Frontal cortex (tissue), 4 donors: ENCODE measurements around the gene TENT4A. TPM values are rescaled to one million over a fixed set of nuclear protein-coding genes. Genes with fewer than 3 reads are reported as not detected.

Experiments used
- DNase-seq, 2 donors: peaks; one replicate each; pipeline ENCODE4 v3.0.0; 2012; ENCODE audit warnings: low spot score in 2 of 2
- FAIRE-seq: peaks from 2 replicates; lab custom pipeline; 2012; peaks lifted over from hg19 to GRCh38; lab: Jason Lieb, UNC
- total RNA-seq: library from RNA; depleted of rRNA; stranded (reverse); fragments of >200 nt; gene quantifications from one replicate; pipeline ENCODE4 v1.2.3, GENCODE V29; 2014
- donor health status: control.
- donor health status: control.
- donor health status: control.

Gene TENT4A
- total RNA-seq, 1 donor from 2014 or later, result 11.0 TPM

DNA sequence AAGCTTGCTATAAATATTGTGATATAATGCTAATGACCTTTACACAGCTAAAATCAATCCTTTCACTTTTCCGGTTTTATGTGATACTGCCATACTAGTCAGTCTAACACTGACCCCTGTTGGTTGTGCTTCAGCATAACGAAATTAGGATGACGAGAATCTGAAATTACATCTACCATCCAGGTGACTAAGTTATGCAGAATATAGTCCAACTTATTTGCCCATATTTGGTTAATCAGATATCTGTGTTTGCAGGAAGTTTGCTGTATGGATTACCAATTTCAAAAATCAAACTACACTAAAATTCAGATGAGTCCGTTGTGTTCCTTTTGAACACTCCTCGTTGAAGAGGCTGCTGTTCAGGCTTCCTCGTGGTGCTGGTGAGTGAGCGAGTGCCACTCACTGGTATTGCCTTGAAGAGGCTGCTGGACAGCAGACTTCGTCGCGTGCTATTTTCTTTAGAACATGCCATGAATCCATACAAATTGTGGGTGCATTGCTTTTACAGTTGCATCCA, 32.5 kb downstream of the TENT4A start:
- FAIRE-seq, result no peak

DNA sequence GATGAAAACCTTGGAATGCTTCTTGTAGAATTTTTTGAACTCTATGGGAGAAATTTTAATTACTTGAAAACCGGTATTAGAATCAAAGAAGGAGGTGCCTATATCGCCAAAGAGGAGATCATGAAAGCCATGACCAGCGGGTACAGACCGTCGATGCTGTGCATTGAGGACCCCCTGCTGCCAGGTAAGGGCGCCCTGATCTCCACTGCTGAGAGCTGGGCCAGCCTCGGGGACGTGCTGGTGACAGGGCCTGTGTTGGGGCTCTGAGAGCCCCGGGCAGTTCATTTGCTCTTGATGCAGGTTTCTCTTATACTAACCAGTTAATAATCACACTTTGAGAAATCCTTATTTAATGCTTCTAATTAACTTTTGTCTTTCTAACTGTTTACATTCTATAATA, 33.0 kb downstream of the TENT4A start:
- DNase-seq, result no peak
- FAIRE-seq, result no peak

More for the DNA sequence above, 32.5 kb downstream of the TENT4A start:
- peak; percentile 42 to 54 for DNase-seq

DNA sequence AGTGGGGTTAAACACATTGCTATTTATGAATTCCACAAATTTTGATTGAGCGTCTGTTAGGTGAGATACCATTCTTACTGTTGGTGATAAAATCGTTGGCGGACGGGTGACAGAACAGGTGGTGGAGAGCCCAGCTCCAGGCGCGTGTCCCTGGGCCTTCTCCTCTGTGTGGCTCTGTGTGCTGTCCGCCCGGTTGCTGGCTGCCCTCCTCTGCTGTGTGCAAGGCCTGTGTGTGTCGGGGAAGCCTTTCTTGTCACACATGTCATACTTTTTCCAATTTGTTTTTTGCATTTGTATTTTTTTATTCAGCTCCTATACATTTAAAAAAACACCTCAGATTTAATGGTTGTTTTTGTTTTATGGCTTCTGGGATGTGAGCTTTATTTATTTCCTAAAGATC, 33.9 kb downstream of the TENT4A start:
- FAIRE-seq, result no peak
- DNase-seq, result no peak

DNA sequence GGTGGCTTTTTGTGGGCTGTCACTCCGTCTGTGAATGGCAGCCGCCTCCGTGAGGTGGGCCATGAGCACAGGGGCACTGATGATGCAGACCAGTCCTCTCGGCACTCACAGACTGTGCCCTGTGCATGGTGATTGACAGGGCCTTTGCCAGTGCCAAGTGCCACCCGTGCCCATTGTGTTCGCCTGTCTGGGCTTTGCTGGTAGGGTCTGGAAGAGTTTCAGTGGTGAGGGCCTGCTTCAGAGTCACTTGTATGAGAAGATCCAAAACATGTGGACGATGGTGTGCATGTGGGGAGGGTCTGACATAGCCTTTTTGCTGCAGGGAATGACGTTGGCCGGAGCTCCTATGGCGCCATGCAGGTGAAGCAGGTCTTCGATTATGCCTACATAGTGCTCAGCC, 34.9 kb downstream of the TENT4A start:
- no peak for DNase-seq

DNA sequence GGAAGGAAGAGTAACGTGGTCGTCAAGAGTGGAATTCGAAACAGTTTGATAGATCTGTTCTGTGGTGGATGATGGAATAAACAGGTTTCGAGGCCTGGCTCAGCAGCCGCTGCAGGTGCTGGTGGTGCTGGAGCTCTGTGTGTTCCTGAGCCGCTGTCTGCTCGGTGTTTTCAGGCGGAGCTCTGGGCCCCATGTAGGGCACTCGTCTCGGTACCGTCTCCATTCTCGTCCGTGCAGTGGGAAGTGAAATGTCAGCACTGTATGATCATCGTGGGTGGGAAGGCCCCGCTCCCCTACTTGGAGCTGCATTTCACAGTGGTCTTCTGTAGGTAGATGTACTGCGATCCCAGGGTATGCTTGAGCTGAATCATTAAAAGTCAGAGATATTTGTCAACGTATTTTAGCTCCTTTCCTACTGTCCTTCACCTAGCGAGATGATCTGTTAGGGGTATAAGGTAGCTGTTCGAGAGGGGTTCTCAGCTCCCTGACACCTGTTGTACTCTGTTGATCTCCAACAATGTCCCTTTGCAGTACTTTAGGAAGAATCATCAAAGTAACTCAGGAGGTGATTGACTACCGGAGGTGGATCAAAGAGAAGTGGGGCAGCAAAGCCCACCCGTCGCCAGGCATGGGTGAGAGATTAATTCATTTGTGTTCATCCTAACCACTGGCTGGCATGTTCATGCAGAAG, 35.9 kb downstream of the TENT4A start:
- FAIRE-seq (no peak), DNase-seq (no peak)

More for the DNA sequence above, 34.9 kb downstream of the TENT4A start:
- no peak for FAIRE-seq

DNA sequence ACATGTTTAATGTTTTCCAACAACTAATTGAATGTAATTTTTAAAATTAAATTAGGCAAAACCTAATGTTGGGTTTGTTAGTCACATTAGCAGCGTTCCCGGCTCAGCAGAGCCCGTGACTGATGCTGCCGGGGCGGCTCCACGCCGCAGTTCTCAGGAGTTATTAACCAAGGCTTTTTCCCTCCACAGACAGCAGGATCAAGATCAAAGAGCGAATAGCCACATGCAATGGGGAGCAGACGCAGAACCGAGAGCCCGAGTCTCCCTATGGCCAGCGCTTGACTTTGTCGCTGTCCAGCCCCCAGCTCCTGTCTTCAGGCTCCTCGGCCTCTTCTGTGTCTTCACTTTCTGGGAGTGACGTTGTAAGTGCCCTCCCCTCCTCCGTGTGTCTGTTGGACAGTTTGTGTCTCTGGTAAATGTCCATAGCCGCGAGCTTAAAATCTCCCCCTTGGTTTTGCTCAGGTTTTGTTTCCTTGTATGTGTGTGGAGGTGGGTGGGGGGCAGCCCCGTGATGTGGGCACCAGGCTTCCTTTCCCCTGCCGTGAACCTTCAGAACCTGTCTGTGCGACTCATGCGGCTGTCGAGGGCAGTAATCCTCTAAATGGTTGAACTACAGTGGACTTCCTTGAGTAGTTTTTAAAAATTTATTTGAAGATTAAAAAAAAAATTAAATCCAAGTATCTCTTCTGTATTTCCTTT, 37.1 kb downstream of the TENT4A start:
- FAIRE-seq (no peak), DNase-seq (no peak)

DNA sequence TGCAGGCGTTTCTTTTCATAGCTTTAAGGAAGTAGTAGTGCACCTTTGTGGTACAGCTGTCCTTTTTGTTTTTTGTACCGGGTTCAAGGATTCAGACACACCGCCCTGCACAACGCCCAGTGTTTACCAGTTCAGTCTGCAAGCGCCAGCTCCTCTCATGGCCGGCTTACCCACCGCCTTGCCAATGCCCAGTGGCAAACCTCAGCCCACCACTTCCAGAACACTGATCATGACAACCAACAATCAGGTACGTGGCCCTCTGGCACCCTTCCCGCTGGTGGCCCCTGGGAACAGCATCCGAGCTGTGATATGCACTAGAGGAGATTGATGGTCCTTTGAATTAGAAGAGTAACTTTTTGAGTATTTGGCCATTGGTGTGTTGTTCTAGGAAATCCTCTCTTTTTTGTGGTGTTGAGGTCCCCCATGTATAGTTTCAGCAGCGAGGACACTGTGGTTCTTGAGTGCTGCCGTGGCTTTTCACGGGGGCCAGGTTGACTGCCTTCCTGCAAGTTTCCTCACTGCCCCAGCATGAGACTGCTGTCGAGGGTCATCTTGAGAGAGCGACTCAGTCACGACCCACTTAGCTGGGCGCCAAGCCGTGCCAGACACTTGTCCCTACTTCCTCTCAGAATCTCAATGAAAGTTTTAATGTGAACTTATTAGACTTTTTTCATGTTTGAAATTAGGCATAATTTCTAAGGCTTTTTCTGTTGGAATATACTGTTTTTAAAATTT, 37.9 kb downstream of the TENT4A start:
- DNase-seq (no peak), FAIRE-seq (no peak)

DNA sequence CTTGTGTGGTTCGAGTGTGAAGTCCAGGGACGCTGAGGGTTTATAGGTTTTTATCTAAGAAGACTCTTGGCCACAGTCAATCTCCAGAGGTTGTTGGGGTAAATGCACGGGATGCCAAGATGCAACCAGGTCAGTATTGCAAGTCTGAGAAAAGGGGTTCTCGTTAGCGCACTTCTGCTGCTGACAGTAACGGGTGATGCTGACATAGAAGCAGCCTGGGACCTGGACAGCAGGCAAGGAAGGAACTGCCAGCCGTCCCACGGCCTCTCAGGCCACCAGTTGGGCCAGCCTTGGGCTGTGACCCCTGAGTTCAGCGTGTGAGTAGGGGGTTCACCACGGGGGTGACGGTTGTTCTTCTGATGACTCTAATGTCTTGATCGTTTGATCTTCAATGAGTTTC, 39.0 kb downstream of the TENT4A start:
- FAIRE-seq, result no peak

DNA sequence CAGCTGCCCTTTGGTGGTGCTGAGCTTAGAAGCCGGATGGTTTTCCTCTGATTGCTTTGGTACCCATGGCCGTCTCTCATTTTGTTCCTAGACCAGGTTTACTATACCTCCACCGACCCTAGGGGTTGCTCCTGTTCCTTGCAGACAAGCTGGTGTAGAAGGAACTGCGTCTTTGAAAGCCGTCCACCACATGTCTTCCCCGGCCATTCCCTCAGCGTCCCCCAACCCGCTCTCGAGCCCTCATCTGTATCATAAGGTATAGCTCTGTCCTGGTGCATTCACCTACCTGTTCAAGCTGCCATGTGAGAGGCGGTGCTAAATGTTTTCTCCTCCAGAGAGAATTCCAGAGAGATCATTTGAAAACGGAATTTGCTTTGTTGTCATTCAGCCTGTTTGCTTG, 39.5 kb downstream of the TENT4A start:
- FAIRE-seq, result no peak
- DNase-seq, result no peak

More for the DNA sequence above, 39.0 kb downstream of the TENT4A start:
- DNase-seq, result no peak

DNA sequence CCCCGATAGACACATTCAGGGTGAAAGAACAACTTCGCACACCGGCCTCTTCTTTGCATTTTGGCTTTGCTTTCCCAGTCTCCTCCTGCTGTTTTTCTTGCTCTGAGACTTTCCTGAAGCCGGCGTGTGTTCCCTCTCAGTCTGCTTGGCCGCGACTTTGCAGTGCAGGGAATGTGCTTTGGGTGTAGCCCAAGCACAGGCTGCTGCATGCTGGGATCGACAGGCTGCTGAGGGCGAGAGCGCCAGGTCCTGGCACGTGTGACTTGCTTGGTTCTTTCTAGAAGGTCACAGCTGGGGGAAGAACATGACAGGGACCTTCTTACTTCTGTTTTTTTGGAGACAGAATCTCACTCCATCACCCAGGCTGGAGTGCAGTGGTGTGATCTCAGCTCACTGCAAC, 40.6 kb downstream of the TENT4A start:
- no peak for FAIRE-seq
- peak in 1 of 2 donors; percentile 42 for DNase-seq

DNA sequence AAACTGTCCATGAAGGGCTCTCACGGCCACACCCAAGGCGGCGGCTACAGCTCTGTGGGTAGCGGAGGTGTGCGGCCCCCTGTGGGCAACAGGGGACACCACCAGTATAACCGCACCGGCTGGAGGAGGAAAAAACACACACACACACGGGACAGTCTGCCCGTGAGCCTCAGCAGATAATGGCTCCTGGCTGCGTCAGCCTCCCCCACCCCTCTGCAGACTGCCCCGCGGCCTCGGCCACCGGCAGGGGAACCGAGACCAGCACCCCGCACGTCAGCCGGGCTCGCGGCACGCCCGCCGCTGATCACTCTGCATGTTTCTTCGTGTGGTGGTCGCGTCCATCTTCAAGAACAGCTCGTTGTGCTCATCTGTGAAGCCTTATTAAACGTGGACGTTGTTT, 41.5 kb downstream of the TENT4A start:
- FAIRE-seq, result no peak

DNA sequence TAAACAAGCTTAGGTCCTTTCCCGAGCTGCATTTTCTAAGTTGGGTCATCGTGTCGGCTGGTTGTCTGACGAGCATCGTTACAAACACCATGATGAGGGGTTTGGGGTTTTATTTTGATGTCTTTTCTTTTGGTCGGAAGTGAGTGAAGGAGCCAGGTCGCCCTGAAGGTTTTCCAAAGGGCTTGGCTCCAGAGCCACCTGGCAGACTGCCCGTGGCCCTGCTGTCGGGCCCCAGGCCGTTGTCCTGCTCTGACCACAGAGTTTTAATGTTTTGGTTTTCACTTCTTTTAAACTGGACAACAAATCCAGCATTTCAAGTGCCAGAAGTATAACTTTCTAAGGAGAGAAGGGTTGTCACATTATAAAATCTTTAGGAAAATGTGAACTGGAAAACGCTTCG, 42.3 kb downstream of the TENT4A start:
- DNase-seq (no peak), FAIRE-seq (no peak)

More for the DNA sequence above, 41.5 kb downstream of the TENT4A start:
- no peak for DNase-seq

DNA sequence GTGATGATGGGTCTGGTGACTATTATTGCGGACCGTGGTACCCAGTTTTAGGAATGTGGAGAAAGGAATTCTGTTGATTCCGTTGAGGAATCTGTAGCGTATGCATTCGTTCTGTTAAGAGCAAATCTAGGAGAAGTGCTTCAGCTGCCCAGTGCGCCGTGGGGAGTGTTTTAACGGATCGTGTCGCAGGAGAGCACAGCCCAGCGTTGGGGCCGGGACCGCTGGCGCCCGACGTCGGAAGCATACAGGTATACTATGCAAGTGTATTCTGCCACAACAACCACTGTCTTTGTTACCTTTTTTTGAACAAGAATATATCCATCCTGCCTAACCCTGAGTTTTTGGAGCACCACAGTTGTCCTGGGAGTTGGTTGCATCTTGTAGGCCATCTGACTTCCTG, 42.7 kb downstream of the TENT4A start:
- no peak for DNase-seq
- no peak for FAIRE-seq

DNA sequence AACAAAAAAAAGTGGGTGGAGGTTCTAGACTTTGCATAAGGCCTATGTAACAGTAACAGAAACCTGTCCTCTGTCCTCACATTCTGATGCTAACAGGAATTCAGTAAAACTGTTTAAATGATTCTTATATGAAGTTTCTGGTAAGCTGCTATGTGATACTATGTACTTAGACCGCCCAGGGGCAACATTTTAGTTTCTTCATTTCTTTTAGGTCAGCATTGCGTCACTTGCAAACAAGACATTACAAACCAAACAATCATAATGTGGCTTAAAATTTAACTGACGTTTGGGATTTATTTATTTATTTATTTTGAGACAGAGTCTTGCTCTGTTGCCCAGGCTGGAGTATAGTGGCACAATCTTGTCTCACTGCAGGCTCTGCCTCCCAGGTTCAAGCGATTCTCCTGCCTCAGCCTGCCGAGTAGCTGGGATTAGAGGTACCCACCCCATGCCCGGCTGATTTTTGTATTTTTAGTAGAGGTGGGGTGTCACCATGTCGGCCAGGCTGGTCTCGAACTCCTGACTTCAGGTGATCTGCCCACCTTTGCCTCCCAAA, 44.3 kb downstream of the TENT4A start:
- no peak for FAIRE-seq
- no peak for DNase-seq

DNA sequence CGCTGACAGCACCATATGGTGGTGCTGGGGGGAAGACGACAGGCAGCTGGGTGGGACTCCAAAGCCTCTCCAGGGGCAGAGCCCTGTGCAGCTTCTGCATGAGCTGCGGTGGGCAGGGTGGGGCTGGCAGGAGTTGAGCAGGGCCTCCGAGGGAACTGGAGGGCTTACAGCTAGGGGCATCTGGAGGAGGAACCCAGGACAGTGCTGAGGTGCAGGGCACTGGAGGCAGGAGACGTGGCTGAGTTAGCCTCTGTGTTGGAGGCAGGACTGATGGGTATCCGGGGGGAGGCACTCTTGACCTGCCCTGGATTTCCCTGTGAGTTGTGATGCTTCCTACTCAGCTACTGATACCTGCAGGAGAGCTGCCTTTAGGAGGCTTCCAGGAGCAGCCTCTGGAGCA, 45.0 kb downstream of the TENT4A start:
- FAIRE-seq, result no peak
- no peak for DNase-seq

DNA sequence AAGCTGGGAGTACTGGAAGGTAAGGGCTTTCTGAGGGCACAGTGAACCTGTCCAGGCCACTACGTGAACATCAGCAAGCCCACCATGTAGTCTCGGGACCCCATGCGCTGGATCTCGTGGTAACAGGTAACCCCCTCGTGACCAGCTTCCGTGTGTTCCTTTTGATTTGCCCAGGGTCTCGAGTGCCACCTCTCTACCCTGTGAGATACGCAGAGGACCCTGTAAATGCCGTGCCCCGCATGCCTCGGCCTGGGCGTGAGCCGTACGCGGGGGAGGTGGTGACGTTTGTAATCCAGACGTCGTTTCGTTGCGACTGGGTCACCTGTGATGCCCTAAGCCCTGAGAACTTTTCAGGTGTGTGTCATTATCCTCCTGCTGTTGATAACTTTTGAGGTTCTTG, 45.5 kb downstream of the TENT4A start:
- DNase-seq, result no peak
- FAIRE-seq, result no peak

DNA sequence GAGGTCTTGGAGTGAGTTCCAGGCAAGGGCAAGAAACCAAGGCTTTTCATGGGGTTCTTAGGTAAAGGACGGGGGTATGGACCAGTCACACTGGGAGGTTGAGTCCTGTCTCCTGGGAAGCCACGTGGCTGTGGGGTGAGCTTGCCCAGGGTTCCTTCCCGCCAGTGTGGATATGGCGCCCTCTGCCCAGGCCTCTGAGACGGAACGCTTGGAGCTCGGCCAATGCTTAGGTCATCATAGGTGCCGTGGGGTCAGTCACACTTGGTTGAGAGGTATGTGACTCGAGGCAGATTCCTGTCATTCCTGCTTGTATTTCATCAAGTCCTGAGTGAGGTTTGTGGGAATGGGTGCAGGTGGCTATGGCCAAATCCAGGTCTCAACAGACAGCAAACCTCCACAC, 46.2 kb downstream of the TENT4A start:
- DNase-seq, result no peak
- FAIRE-seq, result no peak

DNA sequence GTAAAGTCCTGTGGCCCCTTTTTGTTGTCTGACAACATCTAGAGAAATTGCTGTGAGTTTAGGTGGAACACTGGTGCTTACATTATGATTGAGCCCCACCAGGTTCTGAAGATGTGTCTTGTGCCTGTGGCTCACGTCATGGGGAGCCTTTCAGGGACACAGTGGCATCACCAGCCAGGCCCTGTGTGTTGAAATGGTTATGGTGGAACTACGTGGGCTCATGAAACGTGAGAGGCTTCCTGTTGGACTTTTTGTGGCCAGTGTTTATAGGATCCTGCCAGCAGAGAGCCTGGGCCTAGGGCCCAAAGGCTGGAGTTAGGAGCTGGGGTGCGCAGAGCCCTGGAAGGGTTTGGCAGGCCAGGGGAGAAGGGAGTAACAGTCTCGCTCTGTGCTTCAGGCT, 46.8 kb downstream of the TENT4A start:
- no peak for DNase-seq
- FAIRE-seq, result no peak

DNA sequence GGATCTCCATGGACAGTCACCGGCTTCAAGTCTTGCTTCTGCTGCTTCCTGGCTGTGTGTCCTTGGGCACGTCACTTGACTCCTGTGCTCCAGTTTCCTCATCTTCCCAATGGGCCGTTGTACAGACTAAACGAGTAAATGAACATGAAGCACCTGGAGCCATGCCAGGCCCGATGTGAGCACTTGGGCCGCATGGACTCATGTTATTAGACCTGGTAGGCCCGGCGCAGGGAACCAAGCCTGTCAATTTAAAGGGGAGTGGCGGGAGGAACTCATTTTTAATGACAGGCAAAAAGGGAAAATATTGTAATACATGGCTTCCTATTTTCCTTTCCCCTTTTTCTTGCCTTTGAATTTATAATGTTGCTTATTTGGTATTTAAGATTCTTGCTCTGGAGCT, 47.5 kb downstream of the TENT4A start:
- FAIRE-seq, result no peak
- no peak for DNase-seq

DNA sequence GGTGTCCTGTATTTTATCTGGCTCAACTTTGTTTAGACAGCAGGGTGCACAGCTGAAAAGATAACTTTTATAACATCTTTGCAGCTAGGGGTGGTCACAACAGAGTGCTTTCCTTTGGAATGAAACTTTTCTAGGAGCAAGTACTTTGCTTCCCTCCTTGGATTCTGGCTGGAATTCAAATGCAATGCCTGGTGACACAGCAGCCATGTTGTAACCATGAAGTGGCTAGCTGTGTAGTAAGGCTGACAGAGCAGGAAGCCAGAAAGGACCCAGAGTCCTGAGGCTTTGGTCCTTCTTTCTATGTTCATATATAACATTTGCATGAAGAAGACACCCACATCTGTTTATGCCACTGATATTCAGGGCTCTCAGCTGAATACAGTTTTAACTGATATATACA, 48.1 kb downstream of the TENT4A start:
- DNase-seq (no peak), FAIRE-seq (no peak)

DNA sequence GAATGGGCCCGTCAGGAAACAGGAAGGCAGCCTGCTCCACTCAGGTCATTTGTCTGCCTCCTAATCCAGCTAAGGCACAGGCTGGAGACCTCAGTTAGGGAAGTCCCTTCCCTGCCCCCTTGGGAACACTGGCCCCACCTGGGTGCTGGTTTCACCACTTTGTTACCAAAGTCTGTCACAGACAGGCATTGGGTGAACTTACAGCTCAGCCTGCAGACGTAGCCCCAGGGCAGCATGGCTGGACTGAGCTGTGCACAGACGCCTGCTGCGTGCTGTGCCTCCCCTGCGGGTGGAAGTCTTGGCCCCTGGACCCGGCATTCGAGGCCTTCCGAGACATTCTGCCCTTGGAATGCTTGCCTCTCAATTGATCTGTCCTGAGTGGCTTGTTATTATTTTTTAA, 48.9 kb downstream of the TENT4A start:
- DNase-seq (no peak), FAIRE-seq (no peak)
